Measurements from ENCODE around the gene EXOC7. TPM values are rescaled to one million over a fixed set of nuclear protein-coding genes. Genes with fewer than 3 reads are reported as not detected.
"Not testable (repeated sequence)": the region's sequence is repeated elsewhere in the genome, so short reads cannot be mapped to it uniquely, and the experiment has no call there.

The EXOC7 gene
- polyA plus RNA-seq, 4 donors = 47.3 to 88.0 (median 49.7) TPM

DNA sequence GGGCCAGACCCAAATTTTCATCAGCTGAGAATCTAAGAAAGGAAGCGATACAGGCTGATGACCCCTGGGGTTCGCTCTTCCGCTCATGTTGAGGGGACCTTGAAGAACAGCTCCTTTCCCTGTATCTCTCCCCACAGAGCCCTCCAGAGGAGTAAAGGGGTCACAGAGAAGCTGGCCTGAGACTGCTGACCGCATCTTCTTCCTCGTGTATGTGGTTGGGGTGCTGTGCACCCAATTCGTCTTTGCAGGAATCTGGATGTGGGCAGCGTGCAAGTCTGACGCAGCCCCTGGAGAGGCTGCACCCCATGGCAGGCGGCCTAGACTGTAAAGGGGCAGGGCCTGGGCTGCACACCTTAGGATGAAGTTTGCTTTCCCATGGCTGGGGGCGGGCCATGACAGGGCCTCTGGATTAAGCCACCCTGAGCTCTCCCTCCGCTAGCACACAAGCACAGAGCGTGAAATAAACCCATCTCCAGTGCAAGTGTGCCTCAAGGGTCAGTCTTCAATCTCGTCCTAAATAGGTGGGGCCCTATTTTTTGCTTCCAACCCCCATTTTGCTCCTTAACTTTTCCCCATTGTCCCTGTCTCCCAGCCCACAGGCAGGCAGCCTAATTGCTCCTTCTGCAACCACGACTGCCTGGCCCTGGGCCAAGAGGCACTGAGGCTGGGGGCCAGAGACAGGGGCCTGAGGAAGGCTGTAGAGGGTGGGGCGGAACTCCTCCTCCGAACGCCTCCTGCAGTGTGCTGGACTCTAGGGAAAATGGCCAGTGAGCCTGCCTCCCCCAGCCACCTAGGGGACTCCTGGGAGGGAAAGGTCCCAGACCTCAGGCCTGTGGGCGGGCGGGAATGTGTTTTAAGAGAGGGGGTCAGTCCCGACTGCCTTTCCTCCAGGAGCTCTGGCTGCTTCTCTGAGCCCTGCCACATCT, 21.0 kb downstream of the EXOC7 start:
- Histone ChIP-seq H3K4me3 (ENCODE audit: low read depth in 1 of 3, low read length in 3 of 3) (no peak overlapping the region), H3K4me1 (ENCODE audit: control insufficient read depth in 3 of 3, insufficient read depth in 2 of 3, low read depth in 1 of 3, low read length in 2 of 3) (peaks cover 0 to 18% (median 0%) of the 10 kb centered on the region in 3 donors), H3K27ac (ENCODE audit: low read depth in 1 of 3, low read length in 2 of 3) (no peak overlapping the region), H3K9me3 (ENCODE audit: control insufficient read depth in 2 of 2, insufficient read depth in 1 of 2, low read depth in 1 of 2, low read length in 1 of 2) (no peaks in the 10 kb centered on the region), H3K36me3 (ENCODE audit: control insufficient read depth in 3 of 3, insufficient read depth in 2 of 3, low read depth in 1 of 3, low read length in 3 of 3) (peaks cover 6 to 65% (median 11%) of the 10 kb centered on the region in 3 donors), H3K27me3 (ENCODE audit: control insufficient read depth in 3 of 3, insufficient read depth in 3 of 3, low read length in 3 of 3) (peaks cover 0 to 27% (median 8%) of the 10 kb centered on the region in 3 donors)
- WGBS, 3 donors = 83 to 90% (median 86%) methylated on average over 20 of the region's 20 CpGs
- DNase-seq (no peak), FAIRE-seq (no peak)

- peaks cover 0 to 19% (median 0%) of the 10 kb centered on the region in 3 donors for H3K4me1 ChIP-seq (ENCODE audit: control insufficient read depth in 3 of 3, insufficient read depth in 2 of 3, low read depth in 1 of 3, low read length in 2 of 3)
- H3K27me3 ChIP-seq (ENCODE audit: control insufficient read depth in 3 of 3, insufficient read depth in 3 of 3, low read length in 3 of 3) = peaks cover 8 to 37% (median 17%) of the 10 kb centered on the region in 3 donors
- peaks cover 6 to 55% (median 11%) of the 10 kb centered on the region in 3 donors for H3K36me3 ChIP-seq (ENCODE audit: control insufficient read depth in 3 of 3, insufficient read depth in 2 of 3, low read depth in 1 of 3, low read length in 3 of 3)
- no peak overlapping the region for H3K4me3 ChIP-seq (ENCODE audit: low read depth in 1 of 3, low read length in 3 of 3)
- WGBS, 3 donors = 61 to 72% (median 64%) methylated on average over 27 of the region's 27 CpGs
- FAIRE-seq (no peak), DNase-seq (no peak)
- no peaks in the 10 kb centered on the region for H3K9me3 ChIP-seq (ENCODE audit: control insufficient read depth in 2 of 2, insufficient read depth in 1 of 2, low read depth in 1 of 2, low read length in 1 of 2)
- H3K27ac ChIP-seq (ENCODE audit: low read depth in 1 of 3, low read length in 2 of 3) = no peak overlapping the region
Measured at GRCh38 chr17:76081295-76082210, 22.0 kb downstream of the EXOC7 start.

DNA sequence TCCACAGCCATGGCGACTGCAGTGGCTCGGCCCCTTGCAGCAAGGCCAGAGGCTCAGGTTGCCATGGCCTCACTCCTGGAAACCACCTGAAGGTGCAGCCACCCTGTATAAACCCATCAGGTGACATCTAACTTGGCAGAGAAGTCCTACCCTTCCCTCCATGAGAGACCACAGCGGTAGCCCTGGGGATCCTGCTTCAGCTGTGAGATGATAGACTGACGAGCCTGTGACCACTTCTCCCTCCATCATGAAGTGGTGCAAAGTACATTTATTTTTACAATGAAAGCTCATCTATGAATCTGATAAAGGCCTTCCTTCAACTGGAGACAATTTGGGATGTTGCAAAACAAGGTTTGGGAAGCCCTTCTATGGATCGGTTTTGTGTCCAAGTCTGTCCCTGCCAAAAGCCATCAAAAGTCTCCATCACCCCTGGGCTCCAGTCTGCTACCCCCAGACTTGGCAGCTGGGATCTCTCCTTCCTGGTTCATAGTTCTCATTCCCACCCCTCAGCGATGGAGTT, 22.8 kb downstream of the EXOC7 start:
- peaks cover 0 to 27% (median 0%) of the 10 kb centered on the region in 3 donors for H3K4me1 ChIP-seq (ENCODE audit: control insufficient read depth in 3 of 3, insufficient read depth in 2 of 3, low read depth in 1 of 3, low read length in 2 of 3)
- no peak overlapping the region for H3K27ac ChIP-seq (ENCODE audit: low read depth in 1 of 3, low read length in 2 of 3)
- DNase-seq (no peak), FAIRE-seq (no peak)
- H3K36me3 ChIP-seq (ENCODE audit: control insufficient read depth in 3 of 3, insufficient read depth in 2 of 3, low read depth in 1 of 3, low read length in 3 of 3) = peaks cover 6 to 48% (median 11%) of the 10 kb centered on the region in 3 donors
- H3K27me3 ChIP-seq (ENCODE audit: control insufficient read depth in 3 of 3, insufficient read depth in 3 of 3, low read length in 3 of 3) = peaks cover 13 to 45% (median 24%) of the 10 kb centered on the region in 3 donors
- H3K9me3 ChIP-seq (ENCODE audit: control insufficient read depth in 2 of 2, insufficient read depth in 1 of 2, low read depth in 1 of 2, low read length in 1 of 2) = no peaks in the 10 kb centered on the region
- H3K4me3 ChIP-seq (ENCODE audit: low read depth in 1 of 3, low read length in 3 of 3) = no peak overlapping the region
- 19 to 36% (median 31%) methylated on average over 6 of the region's 6 CpGs for WGBS, 3 donors

DNA sequence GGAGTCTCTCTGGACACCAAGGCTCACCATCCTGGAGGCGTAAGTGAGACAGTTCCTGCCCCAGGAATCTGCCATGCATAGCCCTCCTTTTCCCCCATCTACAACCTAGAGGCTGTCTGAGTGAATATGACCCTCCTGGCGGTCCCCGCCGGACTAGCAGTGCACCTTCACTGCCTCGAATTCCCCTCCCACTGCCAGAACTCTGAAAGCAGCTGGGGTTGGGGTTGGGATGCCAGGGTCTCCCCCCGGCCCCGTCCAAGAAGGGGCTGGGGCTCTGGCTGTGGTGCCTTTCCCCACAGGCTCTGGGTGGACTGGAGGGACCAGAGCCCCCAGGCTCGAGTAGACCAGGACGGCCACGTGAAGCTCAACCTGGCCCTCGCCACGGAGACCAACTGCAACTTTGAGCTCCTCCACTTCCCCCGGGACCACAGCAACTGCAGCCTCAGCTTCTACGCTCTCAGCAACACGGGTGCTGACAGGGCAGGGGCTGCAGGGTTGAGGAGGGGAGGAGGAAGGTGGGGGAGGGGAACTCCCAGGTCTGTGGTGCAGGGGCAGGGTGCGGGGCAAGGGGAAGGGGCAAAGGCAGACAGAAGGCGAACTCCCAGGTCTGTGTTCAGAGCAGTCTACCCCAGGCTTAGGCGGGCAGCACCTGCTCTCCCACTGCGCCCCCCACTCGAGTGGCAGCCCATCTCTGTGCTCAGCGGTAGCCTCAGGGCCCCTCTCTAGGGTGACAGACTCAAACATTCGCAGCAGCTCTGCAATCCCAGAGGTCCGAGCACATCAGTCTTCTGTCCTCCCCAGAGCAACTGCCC, 23.4 kb downstream of the EXOC7 start:
- Histone ChIP-seq H3K27me3 (ENCODE audit: control insufficient read depth in 3 of 3, insufficient read depth in 3 of 3, low read length in 3 of 3) (peaks cover 14 to 51% (median 30%) of the 10 kb centered on the region in 3 donors), H3K4me1 (ENCODE audit: control insufficient read depth in 3 of 3, insufficient read depth in 2 of 3, low read depth in 1 of 3, low read length in 2 of 3) (peaks cover 0 to 33% (median 0%) of the 10 kb centered on the region in 3 donors), H3K9me3 (ENCODE audit: control insufficient read depth in 2 of 2, insufficient read depth in 1 of 2, low read depth in 1 of 2, low read length in 1 of 2) (no peaks in the 10 kb centered on the region), H3K4me3 (ENCODE audit: low read depth in 1 of 3, low read length in 3 of 3) (no peak overlapping the region), H3K27ac (ENCODE audit: low read depth in 1 of 3, low read length in 2 of 3) (no peak overlapping the region), H3K36me3 (ENCODE audit: control insufficient read depth in 3 of 3, insufficient read depth in 2 of 3, low read depth in 1 of 3, low read length in 3 of 3) (peaks cover 4 to 41% (median 11%) of the 10 kb centered on the region in 3 donors)
- WGBS, 3 donors = 4 to 6% (median 5%) methylated on average over 22 to 23 of the region's 23 CpGs
- no peak for FAIRE-seq
- DNase-seq = no peak

DNA sequence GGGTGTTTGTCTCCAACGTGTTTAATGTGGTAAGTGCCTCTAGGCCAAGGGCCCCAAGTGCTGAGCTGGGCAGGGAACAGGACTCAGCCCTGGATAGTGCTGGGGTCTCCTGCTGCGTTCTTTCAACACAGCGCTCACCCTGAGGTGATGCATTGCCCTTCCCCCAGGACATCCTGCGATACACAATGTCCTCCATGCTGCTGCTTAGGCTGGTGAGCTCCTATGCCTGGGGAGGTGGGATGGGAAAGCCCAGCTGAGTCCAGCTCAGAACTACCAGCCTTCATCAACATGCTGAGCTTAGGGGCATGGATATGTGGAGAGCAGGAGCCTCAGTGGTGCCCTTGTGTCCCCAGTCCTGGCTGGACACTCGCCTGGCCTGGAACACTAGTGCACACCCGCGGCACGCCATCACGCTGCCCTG, 24.0 kb downstream of the EXOC7 start:
- H3K36me3 ChIP-seq (ENCODE audit: control insufficient read depth in 3 of 3, insufficient read depth in 2 of 3, low read depth in 1 of 3, low read length in 3 of 3) = peaks cover 0 to 35% (median 11%) of the 10 kb centered on the region in 3 donors
- no peaks in the 10 kb centered on the region for H3K9me3 ChIP-seq (ENCODE audit: control insufficient read depth in 2 of 2, insufficient read depth in 1 of 2, low read depth in 1 of 2, low read length in 1 of 2)
- no peak overlapping the region for H3K4me3 ChIP-seq (ENCODE audit: low read depth in 1 of 3, low read length in 3 of 3)
- FAIRE-seq (no peak), DNase-seq (no peak)
- H3K27ac ChIP-seq (ENCODE audit: low read depth in 1 of 3, low read length in 2 of 3) = no peak overlapping the region
- peaks cover 0 to 37% (median 0%) of the 10 kb centered on the region in 3 donors for H3K4me1 ChIP-seq (ENCODE audit: control insufficient read depth in 3 of 3, insufficient read depth in 2 of 3, low read depth in 1 of 3, low read length in 2 of 3)
- peaks cover 20 to 57% (median 34%) of the 10 kb centered on the region in 3 donors for H3K27me3 ChIP-seq (ENCODE audit: control insufficient read depth in 3 of 3, insufficient read depth in 3 of 3, low read length in 3 of 3)
- WGBS, 3 donors = 11 to 37% (median 29%) methylated on average over 9 of the region's 9 CpGs

DNA sequence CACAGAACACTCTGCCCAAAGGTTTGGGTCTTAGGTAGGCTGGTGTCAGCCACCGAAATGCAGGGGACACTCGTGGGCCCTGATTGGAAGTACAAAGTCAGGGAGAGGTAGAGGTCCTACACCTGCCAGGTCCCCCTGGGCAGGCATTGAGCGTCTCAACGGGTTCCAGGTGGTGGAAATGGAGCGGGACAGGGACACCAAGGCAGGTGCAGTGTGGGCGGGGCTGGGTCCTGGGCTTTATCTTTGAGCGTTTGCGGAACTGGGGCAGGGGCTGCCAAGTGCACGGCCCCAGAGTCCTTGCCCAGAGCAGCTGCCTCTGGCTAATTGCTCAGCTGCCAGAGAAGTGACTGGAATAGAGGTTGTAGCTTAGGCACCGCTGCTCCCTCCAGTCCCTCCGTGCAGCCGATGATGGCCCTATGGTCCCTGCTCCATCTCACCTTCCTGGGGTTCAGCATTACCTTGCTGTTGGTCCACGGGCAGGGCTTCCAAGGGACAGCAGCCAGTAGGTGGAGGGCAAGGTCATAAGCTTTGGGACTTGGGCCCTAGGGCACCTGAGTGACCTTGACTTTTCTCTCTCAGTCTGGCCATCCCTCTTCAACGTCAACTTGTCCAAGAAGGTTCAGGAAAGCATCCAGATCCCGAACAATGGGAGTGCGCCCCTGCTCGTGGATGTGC, 24.6 kb downstream of the EXOC7 start, which contains the start of gene ZACN:
Gene ZACN (plus strand): TSS at position 323 of the 675 bp plus-strand sequence. CDS start 83 bp downstream, at position 406.
- Histone ChIP-seq H3K27ac (ENCODE audit: low read depth in 1 of 3, low read length in 2 of 3) (no peak within 1 kb of the TSS), H3K4me1 (ENCODE audit: control insufficient read depth in 3 of 3, insufficient read depth in 2 of 3, low read depth in 1 of 3, low read length in 2 of 3) (peaks cover 0 to 41% (median 0%) of the 10 kb centered on the region in 3 donors), H3K9me3 (ENCODE audit: control insufficient read depth in 2 of 2, insufficient read depth in 1 of 2, low read depth in 1 of 2, low read length in 1 of 2) (no peaks in the 10 kb centered on the region), H3K4me3 (ENCODE audit: low read depth in 1 of 3, low read length in 3 of 3) (no peak within 1 kb of the TSS), H3K27me3 (ENCODE audit: control insufficient read depth in 3 of 3, insufficient read depth in 3 of 3, low read length in 3 of 3) (peaks cover 24 to 63% (median 34%) of the 10 kb centered on the region in 3 donors), H3K36me3 (ENCODE audit: control insufficient read depth in 3 of 3, insufficient read depth in 2 of 3, low read depth in 1 of 3, low read length in 3 of 3) (peaks cover 0 to 29% (median 6%) of the 10 kb centered on the region in 3 donors)
- DNase-seq (no peak), FAIRE-seq (no peak)
- 26 to 55% (median 42%) methylated on average over 17 of the region's 17 CpGs for WGBS, 3 donors

GRCh38 chr17:76078370-76078769, 25.2 kb downstream of the EXOC7 start:
- Histone ChIP-seq H3K27me3 (ENCODE audit: control insufficient read depth in 3 of 3, insufficient read depth in 3 of 3, low read length in 3 of 3) (peaks cover 24 to 69% (median 34%) of the 10 kb centered on the region in 3 donors), H3K36me3 (ENCODE audit: control insufficient read depth in 3 of 3, insufficient read depth in 2 of 3, low read depth in 1 of 3, low read length in 3 of 3) (peaks cover 0 to 23% (median 3%) of the 10 kb centered on the region in 3 donors), H3K4me1 (ENCODE audit: control insufficient read depth in 3 of 3, insufficient read depth in 2 of 3, low read depth in 1 of 3, low read length in 2 of 3) (peaks cover 0 to 41% (median 0%) of the 10 kb centered on the region in 3 donors)
- not testable (repeated sequence) for H3K4me3 ChIP-seq (ENCODE audit: low read depth in 1 of 3, low read length in 3 of 3); DNase-seq; FAIRE-seq; H3K9me3 ChIP-seq (ENCODE audit: control insufficient read depth in 2 of 2, insufficient read depth in 1 of 2, low read depth in 1 of 2, low read length in 1 of 2); H3K27ac ChIP-seq (ENCODE audit: low read depth in 1 of 3, low read length in 2 of 3)
- WGBS, 3 donors = 43 to 59% (median 57%) methylated on average over 5 of the region's 5 CpGs

Data from small intestine (tissue), 7 donors.